ENCODE data around the gene TMEM98. TPM values are rescaled to one million over a fixed set of nuclear protein-coding genes. Genes with fewer than 3 reads are reported as not detected.
A peak's percentile ranks its signal among the peaks of the same experiment; 100 is the strongest.

TMEM98 gene
- polyA plus RNA-seq, 1 donor: 202 TPM

- peak overlapping the region; percentile 86 for H3K27ac ChIP-seq (ENCODE audit: low read length)
- no peaks in the 10 kb centered on the region for H3K27me3 ChIP-seq (ENCODE audit: control insufficient read depth, insufficient read depth, low read length)
- H3K9me3 ChIP-seq (ENCODE audit: control insufficient read depth, low read depth, low read length): no peaks in the 10 kb centered on the region
- no peaks in the 10 kb centered on the region for H3K36me3 ChIP-seq (ENCODE audit: control insufficient read depth, insufficient read depth, low read length)
- no CpG with 5 or more reads among the region's 4 CpGs for whole genome bisulfite sequencing (ENCODE audit: insufficient coverage, low lambda C conversion rate)
- DNase-seq: peak; percentile 68 to 80
- peaks cover 38% of the 10 kb centered on the region for H3K4me1 ChIP-seq (ENCODE audit: control insufficient read depth, insufficient read depth, low read length)
- H3K4me3 ChIP-seq (ENCODE audit: low read length): no peak overlapping the region
Observed at GRCh38 chr17:32894245-32894644, 33.7 kb upstream of the TMEM98 start.

GRCh38 chr17:32896647-32897258 lies 31.2 kb upstream of the TMEM98 start:
- peak overlapping the region; percentile 80 for H3K27ac ChIP-seq (ENCODE audit: low read length)
- H3K9me3 ChIP-seq (ENCODE audit: control insufficient read depth, low read depth, low read length): no peaks in the 10 kb centered on the region
- H3K36me3 ChIP-seq (ENCODE audit: control insufficient read depth, insufficient read depth, low read length): no peaks in the 10 kb centered on the region
- H3K4me3 ChIP-seq (ENCODE audit: low read length): no peak overlapping the region
- peaks cover 38% of the 10 kb centered on the region for H3K4me1 ChIP-seq (ENCODE audit: control insufficient read depth, insufficient read depth, low read length)
- H3K27me3 ChIP-seq (ENCODE audit: control insufficient read depth, insufficient read depth, low read length): no peaks in the 10 kb centered on the region
- no CpG with 5 or more reads among the region's 2 CpGs for WGBS (ENCODE audit: insufficient coverage, low lambda C conversion rate)
- DNase-seq: no peak

GRCh38 chr17:32899236-32900013 lies 28.5 kb upstream of the TMEM98 start:
- peak; percentile 15 to 59 for DNase-seq
- Histone ChIP-seq H3K27ac (ENCODE audit: low read length) (peak overlapping the region; percentile 80), H3K4me3 (ENCODE audit: low read length) (no peak overlapping the region), H3K9me3 (ENCODE audit: control insufficient read depth, low read depth, low read length) (no peaks in the 10 kb centered on the region), H3K4me1 (ENCODE audit: control insufficient read depth, insufficient read depth, low read length) (peaks cover 43% of the 10 kb centered on the region), H3K27me3 (ENCODE audit: control insufficient read depth, insufficient read depth, low read length) (no peaks in the 10 kb centered on the region), H3K36me3 (ENCODE audit: control insufficient read depth, insufficient read depth, low read length) (no peaks in the 10 kb centered on the region)
- WGBS (ENCODE audit: insufficient coverage, low lambda C conversion rate): 48% methylated on average over 2 of the region's 2 CpGs

- Histone ChIP-seq H3K36me3 (ENCODE audit: control insufficient read depth, insufficient read depth, low read length) (no peaks in the 10 kb centered on the region), H3K4me1 (ENCODE audit: control insufficient read depth, insufficient read depth, low read length) (peaks cover 44% of the 10 kb centered on the region), H3K9me3 (ENCODE audit: control insufficient read depth, low read depth, low read length) (no peaks in the 10 kb centered on the region), H3K27ac (ENCODE audit: low read length) (no peak overlapping the region), H3K4me3 (ENCODE audit: low read length) (no peak overlapping the region), H3K27me3 (ENCODE audit: control insufficient read depth, insufficient read depth, low read length) (no peaks in the 10 kb centered on the region)
- WGBS (ENCODE audit: insufficient coverage, low lambda C conversion rate): 96% methylated on average over 4 of the region's 4 CpGs
- no peak for DNase-seq
Observed at GRCh38 chr17:32901743-32902142, 26.2 kb upstream of the TMEM98 start.

GRCh38 chr17:32903774-32904673 lies 23.9 kb upstream of the TMEM98 start:
- Histone ChIP-seq H3K36me3 (ENCODE audit: control insufficient read depth, insufficient read depth, low read length) (no peaks in the 10 kb centered on the region), H3K27me3 (ENCODE audit: control insufficient read depth, insufficient read depth, low read length) (no peaks in the 10 kb centered on the region), H3K4me3 (ENCODE audit: low read length) (no peak overlapping the region), H3K27ac (ENCODE audit: low read length) (peak overlapping the region; percentile 68), H3K4me1 (ENCODE audit: control insufficient read depth, insufficient read depth, low read length) (peaks cover 23% of the 10 kb centered on the region), H3K9me3 (ENCODE audit: control insufficient read depth, low read depth, low read length) (no peaks in the 10 kb centered on the region)
- WGBS (ENCODE audit: insufficient coverage, low lambda C conversion rate): no CpG with 5 or more reads among the region's 5 CpGs
- DNase-seq: peak in 1 of 2 donors; percentile 44

- H3K4me1 ChIP-seq (ENCODE audit: control insufficient read depth, insufficient read depth, low read length): peaks cover 27% of the 10 kb centered on the region
- no peaks in the 10 kb centered on the region for H3K9me3 ChIP-seq (ENCODE audit: control insufficient read depth, low read depth, low read length)
- WGBS (ENCODE audit: insufficient coverage, low lambda C conversion rate): 17% methylated on average over 1 of the region's 3 CpGs
- H3K27ac ChIP-seq (ENCODE audit: low read length): peak overlapping the region; percentile 68
- H3K36me3 ChIP-seq (ENCODE audit: control insufficient read depth, insufficient read depth, low read length): no peaks in the 10 kb centered on the region
- DNase-seq: peak in 1 of 2 donors; percentile 63
- no peak overlapping the region for H3K4me3 ChIP-seq (ENCODE audit: low read length)
- H3K27me3 ChIP-seq (ENCODE audit: control insufficient read depth, insufficient read depth, low read length): no peaks in the 10 kb centered on the region
Observed at GRCh38 chr17:32904891-32905290, 23.1 kb upstream of the TMEM98 start.

GRCh38 chr17:32907583-32907982 lies 20.4 kb upstream of the TMEM98 start:
- no peak overlapping the region for H3K4me3 ChIP-seq (ENCODE audit: low read length)
- no CpG with 5 or more reads among the region's 6 CpGs for WGBS (ENCODE audit: insufficient coverage, low lambda C conversion rate)
- no peaks in the 10 kb centered on the region for H3K27me3 ChIP-seq (ENCODE audit: control insufficient read depth, insufficient read depth, low read length)
- H3K36me3 ChIP-seq (ENCODE audit: control insufficient read depth, insufficient read depth, low read length): no peaks in the 10 kb centered on the region
- H3K4me1 ChIP-seq (ENCODE audit: control insufficient read depth, insufficient read depth, low read length): peaks cover 50% of the 10 kb centered on the region
- H3K27ac ChIP-seq (ENCODE audit: low read length): no peak overlapping the region
- no peak for DNase-seq
- no peaks in the 10 kb centered on the region for H3K9me3 ChIP-seq (ENCODE audit: control insufficient read depth, low read depth, low read length)

- Histone ChIP-seq H3K9me3 (ENCODE audit: control insufficient read depth, low read depth, low read length) (no peaks in the 10 kb centered on the region), H3K4me1 (ENCODE audit: control insufficient read depth, insufficient read depth, low read length) (peaks cover 38% of the 10 kb centered on the region), H3K27ac (ENCODE audit: low read length) (peak overlapping the region; percentile 85), H3K4me3 (ENCODE audit: low read length) (no peak overlapping the region), H3K36me3 (ENCODE audit: control insufficient read depth, insufficient read depth, low read length) (no peaks in the 10 kb centered on the region), H3K27me3 (ENCODE audit: control insufficient read depth, insufficient read depth, low read length) (no peaks in the 10 kb centered on the region)
- peak; percentile 89 to 92 for DNase-seq
- no CpG with 5 or more reads among the region's 4 CpGs for WGBS (ENCODE audit: insufficient coverage, low lambda C conversion rate)
Observed at GRCh38 chr17:32909787-32910369, 18.1 kb upstream of the TMEM98 start.

- Histone ChIP-seq H3K27ac (ENCODE audit: low read length) (peak overlapping the region; percentile 85), H3K4me1 (ENCODE audit: control insufficient read depth, insufficient read depth, low read length) (peaks cover 29% of the 10 kb centered on the region), H3K27me3 (ENCODE audit: control insufficient read depth, insufficient read depth, low read length) (no peaks in the 10 kb centered on the region), H3K36me3 (ENCODE audit: control insufficient read depth, insufficient read depth, low read length) (no peaks in the 10 kb centered on the region), H3K9me3 (ENCODE audit: control insufficient read depth, low read depth, low read length) (no peaks in the 10 kb centered on the region), H3K4me3 (ENCODE audit: low read length) (no peak overlapping the region)
- peak in 1 of 2 donors; percentile 77 for DNase-seq
- WGBS (ENCODE audit: insufficient coverage, low lambda C conversion rate): no CpG with 5 or more reads among the region's 3 CpGs
Observed at GRCh38 chr17:32910769-32911168, 17.2 kb upstream of the TMEM98 start.
